Osteoblast (primary cell): ENCODE data around the gene DMBT1. TPM values are rescaled to one million over a fixed set of nuclear protein-coding genes. Genes with fewer than 3 reads are reported as not detected.

ENCODE experiments used
- DNase-seq: peaks from one replicate; pipeline ENCODE4 v3.0.0; 2011; ENCODE audit warnings: low spot score, mixed read lengths; ENCODE audit not compliant: insufficient read length; ENCODE audit errors: missing footprints
- H2AFZ ChIP-seq: 2 replicates; pipeline ENCODE4 v1.6.0; 2011; ENCODE audit warnings: mild to moderate bottlenecking, low read length
- H3K27ac ChIP-seq: 2 replicates; pipeline ENCODE4 v1.5.1; 2011; ENCODE audit warnings: mild to moderate bottlenecking, low read depth, low read length, moderate library complexity
- H3K27me3 ChIP-seq: 2 replicates; pipeline ENCODE4 v1.6.0; 2012; ENCODE audit warnings: mild to moderate bottlenecking, control low read depth, inconsistent platforms, low read length, moderate library complexity; ENCODE audit not compliant: insufficient read depth
- H3K36me3 ChIP-seq: 2 replicates; pipeline ENCODE4 v1.5.1; 2011; ENCODE audit warnings: mild to moderate bottlenecking, low read length, control low read depth, moderate library complexity; ENCODE audit not compliant: insufficient read depth
- H3K4me1 ChIP-seq: 2 replicates; pipeline ENCODE4 v1.5.1; 2011; ENCODE audit warnings: mild to moderate bottlenecking, low read length, control low read depth, moderate library complexity; ENCODE audit not compliant: insufficient read depth
- H3K4me2 ChIP-seq: 2 replicates; pipeline ENCODE4 v1.6.0; 2011; ENCODE audit warnings: mild to moderate bottlenecking, low read length; ENCODE audit not compliant: insufficient read depth
- H3K4me3 ChIP-seq: fragments of 200-600 bp; sonication (generic); 3 replicates; pipeline ENCODE4 v1.5.1; 2012; ENCODE audit warnings: mild to moderate bottlenecking, low read length, inconsistent platforms; ENCODE audit not compliant: insufficient read depth
- H3K79me2 ChIP-seq: 2 replicates; pipeline ENCODE4 v1.6.0; 2012; ENCODE audit warnings: mild to moderate bottlenecking, low read length, control low read depth, inconsistent platforms; ENCODE audit not compliant: insufficient read depth
- H3K9me3 ChIP-seq: 2 replicates; pipeline ENCODE4 v1.5.1; 2011; ENCODE audit warnings: low read depth, low read length, control low read depth
- H4K20me1 ChIP-seq: 2 replicates; pipeline ENCODE4 v1.6.0; 2012; ENCODE audit warnings: mild to moderate bottlenecking, low read length, control low read depth; ENCODE audit not compliant: insufficient read depth
- total RNA-seq: library from RNA; depleted of rRNA; stranded (reverse); fragments of >200 nt; gene quantifications from 2 replicates; pipeline ENCODE4 v1.2.3, GENCODE V29; 2012
- TF ChIP-seq, protein P1 (sequence below): IDR thresholded peaks from 2 replicates; pipeline ENCODE4 v1.5.1; 2011; ENCODE audit warnings: mild to moderate bottlenecking, low read depth, low read length, moderate library complexity; ENCODE audit errors: extremely low read depth

The DMBT1 gene
- total RNA-seq, 1 donor, result under 0.01 TPM

DNA sequence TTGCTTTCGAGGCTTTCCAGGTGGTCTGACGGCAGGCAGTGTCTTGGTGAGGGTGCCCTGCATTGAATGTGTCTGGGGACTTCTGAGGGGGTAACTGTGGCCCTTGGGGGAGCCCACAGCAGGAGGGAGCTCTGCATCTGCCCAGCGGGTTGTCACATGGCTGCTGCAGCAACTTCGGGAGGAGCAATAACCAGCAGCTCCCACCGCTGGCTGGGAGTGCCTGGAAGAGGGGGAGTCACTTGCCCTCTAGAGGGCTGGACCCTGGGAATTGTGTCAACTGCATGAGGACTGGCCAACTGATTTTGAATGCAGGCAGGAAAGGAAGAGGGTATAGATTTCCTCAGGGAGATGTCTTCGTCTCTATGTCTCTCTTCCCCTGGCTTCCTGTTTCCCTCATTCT lies 112.7 kb downstream of the DMBT1 start:
- no peaks in the 10 kb centered on the region for H4K20me1 ChIP-seq
- no peaks in the 10 kb centered on the region for H3K4me1 ChIP-seq
- no peaks in the 10 kb centered on the region for H3K9me3 ChIP-seq
- no peak overlapping the region for H3K4me2 ChIP-seq
- no peak overlapping the region for H2AFZ ChIP-seq
- DNase-seq, result peak; percentile 32
- H3K27ac ChIP-seq, result no peak overlapping the region
- H3K4me3 ChIP-seq, result no peak overlapping the region
- no peaks in the 10 kb centered on the region for H3K36me3 ChIP-seq
- TF ChIP-seq, protein P1, sequence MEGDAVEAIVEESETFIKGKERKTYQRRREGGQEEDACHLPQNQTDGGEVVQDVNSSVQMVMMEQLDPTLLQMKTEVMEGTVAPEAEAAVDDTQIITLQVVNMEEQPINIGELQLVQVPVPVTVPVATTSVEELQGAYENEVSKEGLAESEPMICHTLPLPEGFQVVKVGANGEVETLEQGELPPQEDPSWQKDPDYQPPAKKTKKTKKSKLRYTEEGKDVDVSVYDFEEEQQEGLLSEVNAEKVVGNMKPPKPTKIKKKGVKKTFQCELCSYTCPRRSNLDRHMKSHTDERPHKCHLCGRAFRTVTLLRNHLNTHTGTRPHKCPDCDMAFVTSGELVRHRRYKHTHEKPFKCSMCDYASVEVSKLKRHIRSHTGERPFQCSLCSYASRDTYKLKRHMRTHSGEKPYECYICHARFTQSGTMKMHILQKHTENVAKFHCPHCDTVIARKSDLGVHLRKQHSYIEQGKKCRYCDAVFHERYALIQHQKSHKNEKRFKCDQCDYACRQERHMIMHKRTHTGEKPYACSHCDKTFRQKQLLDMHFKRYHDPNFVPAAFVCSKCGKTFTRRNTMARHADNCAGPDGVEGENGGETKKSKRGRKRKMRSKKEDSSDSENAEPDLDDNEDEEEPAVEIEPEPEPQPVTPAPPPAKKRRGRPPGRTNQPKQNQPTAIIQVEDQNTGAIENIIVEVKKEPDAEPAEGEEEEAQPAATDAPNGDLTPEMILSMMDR, result no peak
- peaks cover 10% of the 10 kb centered on the region for H3K27me3 ChIP-seq
- no peaks in the 10 kb centered on the region for H3K79me2 ChIP-seq

DNA sequence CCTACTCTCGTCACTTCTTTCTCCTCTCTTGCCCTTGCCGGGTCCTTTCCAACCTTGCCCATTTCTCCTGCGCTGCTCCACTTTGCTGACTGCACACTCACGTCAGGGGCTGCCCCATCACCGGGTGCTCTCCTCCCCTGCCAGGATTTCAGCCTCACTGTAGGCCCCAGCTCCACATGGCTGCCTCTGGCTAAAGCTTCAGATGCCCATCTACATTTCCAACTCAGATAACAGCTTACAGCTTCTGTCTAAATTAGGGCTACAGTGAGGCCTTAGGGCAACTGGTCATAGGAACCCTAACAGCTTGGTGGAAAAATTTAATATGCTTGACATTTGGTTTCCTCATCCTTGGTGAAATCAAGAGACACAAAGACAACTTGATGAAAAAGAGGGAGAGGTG lies 113.2 kb downstream of the DMBT1 start:
- H3K4me2 ChIP-seq, result no peak overlapping the region

DNA sequence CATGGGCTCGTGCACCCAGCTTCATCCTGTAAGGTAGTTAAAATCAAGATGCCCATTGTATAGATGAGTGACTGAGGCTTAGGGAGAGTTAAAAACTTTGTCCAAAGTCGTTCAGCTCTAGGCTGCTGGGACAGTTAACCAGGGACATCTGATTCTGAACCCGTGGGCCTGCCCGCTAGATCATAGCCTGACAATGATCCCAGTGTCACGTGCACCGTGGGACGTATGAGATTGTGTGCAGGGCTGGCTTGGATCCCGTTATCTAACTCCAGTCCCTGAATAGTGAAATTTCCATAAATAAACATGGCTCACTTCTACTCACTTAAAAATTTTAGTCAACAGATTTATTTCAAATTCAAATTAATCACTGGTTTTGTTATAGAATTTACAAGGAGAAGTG lies 114.2 kb downstream of the DMBT1 start:
- no peaks in the 10 kb centered on the region for H4K20me1 ChIP-seq
- no peak overlapping the region for H3K4me2 ChIP-seq
- H3K9me3 ChIP-seq, result no peaks in the 10 kb centered on the region
- H3K4me1 ChIP-seq, result no peaks in the 10 kb centered on the region
- TF ChIP-seq, protein P1, result no peak
- no peak overlapping the region for H3K4me3 ChIP-seq
- DNase-seq, result no peak
- H3K27me3 ChIP-seq, result peaks cover 7% of the 10 kb centered on the region
- no peak overlapping the region for H2AFZ ChIP-seq
- no peak overlapping the region for H3K27ac ChIP-seq
- H3K36me3 ChIP-seq, result no peaks in the 10 kb centered on the region
- H3K79me2 ChIP-seq, result no peaks in the 10 kb centered on the region

More for the DNA sequence above, 113.2 kb downstream of the DMBT1 start:
- Histone ChIP-seq H3K27ac (no peak overlapping the region), H4K20me1 (no peaks in the 10 kb centered on the region), H3K4me3 (no peak overlapping the region), H3K36me3 (no peaks in the 10 kb centered on the region), H3K79me2 (no peaks in the 10 kb centered on the region), H2AFZ (no peak overlapping the region), H3K27me3 (peaks cover 8% of the 10 kb centered on the region), H3K4me1 (no peaks in the 10 kb centered on the region), H3K9me3 (no peaks in the 10 kb centered on the region)
- DNase-seq, result no peak
- TF ChIP-seq, protein P1, result no peak

DNA sequence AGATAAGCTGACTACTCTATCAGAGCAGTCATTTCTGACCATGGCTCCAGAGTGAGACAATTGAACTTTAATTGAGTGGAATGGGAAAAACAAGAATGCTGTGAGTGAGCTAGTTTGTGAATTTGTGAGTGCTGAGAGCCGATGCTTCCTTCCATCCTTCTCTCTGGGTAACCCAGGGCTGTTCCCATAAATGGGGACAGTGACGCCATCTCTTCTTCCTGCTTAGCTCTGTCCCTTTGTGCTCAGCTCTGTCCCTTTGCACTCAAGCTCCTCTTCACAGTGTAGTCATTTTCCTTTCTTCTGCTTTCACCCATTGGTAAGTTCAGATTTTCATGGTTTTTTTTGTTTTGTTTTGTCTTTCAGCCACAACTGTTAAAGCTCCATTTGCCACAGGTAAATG lies 114.7 kb downstream of the DMBT1 start:
- no peak overlapping the region for H3K4me2 ChIP-seq
- no peak overlapping the region for H2AFZ ChIP-seq
- H3K27me3 ChIP-seq, result peaks cover 7% of the 10 kb centered on the region
- H3K4me1 ChIP-seq, result no peaks in the 10 kb centered on the region
- no peaks in the 10 kb centered on the region for H3K79me2 ChIP-seq
- H3K36me3 ChIP-seq, result no peaks in the 10 kb centered on the region
- no peaks in the 10 kb centered on the region for H4K20me1 ChIP-seq
- TF ChIP-seq, protein P1, result no peak
- H3K27ac ChIP-seq, result no peak overlapping the region
- no peak for DNase-seq
- no peaks in the 10 kb centered on the region for H3K9me3 ChIP-seq
- no peak overlapping the region for H3K4me3 ChIP-seq
